GM04504 (cell line): ENCODE measurements around the gene ARHGAP20.

Source experiments
- DNase-seq: peaks from one replicate; pipeline ENCODE4 v3.0.0-alpha.2; 2012; ENCODE audit warnings: low read depth

The ARHGAP20 gene

GRCh38 chr11:110601936-110602335, 110.3 kb downstream of the ARHGAP20 start:
- DNase-seq, result no peak

GRCh38 chr11:110600322-110600721, 111.9 kb downstream of the ARHGAP20 start:
- DNase-seq, result no peak

GRCh38 chr11:110599207-110599606, 113.0 kb downstream of the ARHGAP20 start:
- no peak for DNase-seq

- DNase-seq, result no peak
These were observed 113.5 kb downstream of the ARHGAP20 start for GRCh38 chr11:110598725-110599124.

- no peak for DNase-seq
These were observed 124.3 kb downstream of the ARHGAP20 start for GRCh38 chr11:110587972-110588371.

GRCh38 chr11:110587129-110587528, 125.1 kb downstream of the ARHGAP20 start:
- no peak for DNase-seq

- DNase-seq, result no peak
These were observed 128.1 kb downstream of the ARHGAP20 start for GRCh38 chr11:110584150-110584549.

- DNase-seq, result no peak
These were observed 129.4 kb downstream of the ARHGAP20 start for GRCh38 chr11:110582728-110583432.

- DNase-seq, result no peak
These were observed 131.7 kb downstream of the ARHGAP20 start for GRCh38 chr11:110580571-110580970.

- DNase-seq, result no peak
These were observed 138.8 kb downstream of the ARHGAP20 start for GRCh38 chr11:110573411-110573810.

GRCh38 chr11:110571081-110571720, 141.0 kb downstream of the ARHGAP20 start:
- no peak for DNase-seq

- no peak for DNase-seq
These were observed 145.7 kb downstream of the ARHGAP20 start for GRCh38 chr11:110566577-110566976.

- no peak for DNase-seq
These were observed 146.6 kb downstream of the ARHGAP20 start for GRCh38 chr11:110565357-110566336.

GRCh38 chr11:110564676-110565356, 147.4 kb downstream of the ARHGAP20 start:
- no peak for DNase-seq

- DNase-seq, result no peak
These were observed 167.5 kb downstream of the ARHGAP20 start for GRCh38 chr11:110544779-110545178.

GRCh38 chr11:110538154-110538553, 174.1 kb downstream of the ARHGAP20 start:
- DNase-seq, result no peak

- no peak for DNase-seq
These were observed 181.1 kb downstream of the ARHGAP20 start for GRCh38 chr11:110530900-110531741.

- no peak for DNase-seq
These were observed 183.2 kb downstream of the ARHGAP20 start for GRCh38 chr11:110529043-110529442.

GRCh38 chr11:110527146-110527545, 185.1 kb downstream of the ARHGAP20 start:
- DNase-seq, result no peak
